Limb (tissue), 2 donors: Measurements from ENCODE around the gene HOXD10.

Experiments used
- DNase-seq, 2 donors: peaks; one replicate each; pipeline ENCODE4 v3.0.0-alpha.2; 2016; ENCODE audit errors: extremely low spot score in 2 of 2

The HOXD10 gene

GRCh38 chr2:176148751-176149421, 32.3 kb downstream of the HOXD10 start:
- DNase-seq: peak in 1 of 2 donors; percentile 38

DNA sequence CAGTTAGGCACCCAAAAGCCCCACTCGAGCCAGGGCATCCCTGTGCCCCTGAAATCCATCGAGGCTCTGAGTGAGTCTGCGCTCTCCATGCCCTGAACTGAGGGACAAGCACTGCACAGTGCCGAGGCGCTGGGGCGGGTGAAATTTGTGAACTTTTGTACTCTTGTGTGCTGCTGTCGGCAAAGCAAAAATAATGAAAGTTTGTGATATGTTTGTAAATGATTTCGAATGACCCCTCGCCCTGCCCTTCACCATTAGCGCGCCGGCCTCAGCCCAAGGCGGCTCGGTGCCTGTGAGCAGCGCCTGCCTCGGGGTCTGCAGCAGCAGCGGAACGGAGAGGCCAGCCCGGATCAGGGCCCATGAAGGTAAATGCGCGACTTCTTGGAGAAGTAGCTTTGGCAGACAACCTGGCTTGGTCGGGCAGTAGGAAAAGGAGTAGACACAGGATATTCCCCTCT, 32.9 kb downstream of the HOXD10 start:
- peak in 1 of 2 donors; percentile 50 for DNase-seq

DNA sequence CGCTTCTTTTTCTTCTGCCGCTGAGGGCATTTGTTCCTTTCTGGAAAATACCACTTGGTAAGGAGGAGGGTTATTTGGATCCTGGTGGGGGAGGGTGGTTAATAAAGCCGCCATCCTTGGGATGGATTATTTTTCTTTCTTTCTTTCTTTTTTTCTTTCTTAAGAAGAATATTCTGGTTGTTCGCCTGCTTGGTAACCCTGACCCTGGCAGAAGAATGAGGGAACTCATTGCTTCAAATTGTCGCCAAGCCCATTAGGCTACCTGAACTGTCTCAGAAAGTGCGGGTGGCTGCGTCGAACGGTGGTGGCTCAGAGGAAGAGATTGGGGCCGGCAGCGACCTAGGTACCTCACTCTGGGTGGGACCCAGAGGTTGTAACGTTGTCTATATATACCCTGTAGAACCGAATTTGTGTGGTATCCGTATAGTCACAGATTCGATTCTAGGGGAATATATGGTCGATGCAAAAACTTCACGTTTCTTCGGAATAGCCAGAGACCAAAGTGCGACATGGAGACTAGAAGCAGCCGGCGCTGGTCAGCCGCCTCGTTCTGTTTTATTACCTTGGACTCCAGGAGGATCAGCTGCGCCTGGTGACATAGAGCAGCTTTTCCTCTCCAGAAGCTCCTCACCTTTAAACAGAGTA, 33.5 kb downstream of the HOXD10 start:
- peak in 1 of 2 donors; percentile 30 for DNase-seq

DNA sequence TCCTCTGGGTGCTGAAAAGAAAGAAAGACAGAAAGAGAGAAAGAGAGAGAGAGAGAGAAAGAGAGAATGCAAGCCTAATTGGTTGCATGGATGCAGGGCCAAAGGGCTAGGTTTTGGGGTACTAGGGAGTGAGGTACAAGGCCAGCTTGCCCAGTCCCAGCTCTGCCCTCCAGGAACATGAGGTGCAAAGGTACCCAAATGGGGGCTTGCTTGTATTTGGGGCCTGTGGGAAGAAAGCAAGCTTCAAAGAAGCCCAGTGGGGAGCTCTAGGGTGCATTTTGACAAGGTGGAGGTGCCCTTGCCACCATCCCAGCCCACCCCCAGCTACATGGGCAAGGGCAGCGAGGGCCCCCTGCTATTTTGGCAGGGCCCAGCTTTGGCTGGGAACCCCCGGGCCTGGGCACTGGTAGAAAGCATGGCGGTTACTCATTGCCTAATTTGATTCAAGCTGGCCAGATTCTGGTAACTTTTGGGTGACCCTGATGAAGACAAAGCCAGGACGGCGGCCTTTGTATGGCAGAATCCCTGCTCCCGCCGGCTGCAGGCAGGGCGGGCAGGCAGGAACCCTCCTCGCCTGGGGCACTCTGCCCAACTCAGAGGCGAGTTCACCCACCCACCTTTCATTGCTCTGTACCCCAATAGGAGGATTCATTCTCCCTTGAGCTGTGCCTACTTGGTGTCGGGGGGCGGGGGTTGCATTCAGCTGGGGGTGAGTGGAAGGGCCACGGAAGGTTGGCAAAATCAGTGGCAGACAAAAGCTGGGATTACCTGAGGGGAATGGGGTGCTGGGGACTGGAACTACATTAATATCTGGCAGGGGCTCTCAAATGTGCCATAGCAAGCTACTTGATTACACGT, 34.2 kb downstream of the HOXD10 start:
- peak in 1 of 2 donors; percentile 34 for DNase-seq

GRCh38 chr2:176151442-176152287, 35.1 kb downstream of the HOXD10 start, which contains the start of gene HOXD4:
Gene HOXD4, plus strand, starts transcription at chr2:176151550. Its CDS starts 84 bp downstream, at chr2:176151634.
- DNase-seq: peak in 1 of 2 donors; percentile 54

DNA sequence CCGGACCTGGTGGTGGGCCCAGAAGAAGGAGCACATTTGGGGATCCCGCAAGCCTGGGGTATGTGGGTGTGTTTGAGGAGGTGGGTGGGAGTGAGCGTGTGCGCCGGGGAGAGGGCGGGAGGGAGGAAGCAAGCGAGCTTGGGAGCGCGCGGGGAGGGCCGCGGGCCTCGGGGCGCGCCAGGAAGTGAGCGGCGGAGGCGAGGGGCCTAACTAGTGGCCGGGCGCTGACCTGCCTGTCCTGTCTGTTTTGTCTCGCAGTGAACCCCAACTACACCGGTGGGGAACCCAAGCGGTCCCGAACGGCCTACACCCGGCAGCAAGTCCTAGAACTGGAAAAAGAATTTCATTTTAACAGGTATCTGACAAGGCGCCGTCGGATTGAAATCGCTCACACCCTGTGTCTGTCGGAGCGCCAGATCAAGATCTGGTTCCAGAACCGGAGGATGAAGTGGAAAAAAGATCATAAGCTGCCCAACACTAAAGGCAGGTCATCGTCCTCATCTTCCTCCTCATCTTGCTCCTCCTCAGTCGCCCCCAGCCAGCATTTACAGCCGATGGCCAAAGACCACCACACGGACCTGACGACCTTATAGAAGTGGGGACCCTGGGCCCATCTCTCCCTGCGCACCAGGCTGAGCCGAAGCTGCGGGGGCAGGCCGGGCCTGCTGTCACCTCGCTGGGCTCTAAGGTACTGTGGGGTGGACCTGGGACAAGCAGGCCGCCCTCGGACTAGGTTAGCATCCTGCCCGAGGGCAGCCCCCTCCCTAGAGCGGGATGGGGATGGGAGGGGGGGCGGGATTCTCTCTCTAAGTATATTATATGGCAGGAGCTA, 36.0 kb downstream of the HOXD10 start:
- peak in 1 of 2 donors; percentile 58 for DNase-seq

DNA sequence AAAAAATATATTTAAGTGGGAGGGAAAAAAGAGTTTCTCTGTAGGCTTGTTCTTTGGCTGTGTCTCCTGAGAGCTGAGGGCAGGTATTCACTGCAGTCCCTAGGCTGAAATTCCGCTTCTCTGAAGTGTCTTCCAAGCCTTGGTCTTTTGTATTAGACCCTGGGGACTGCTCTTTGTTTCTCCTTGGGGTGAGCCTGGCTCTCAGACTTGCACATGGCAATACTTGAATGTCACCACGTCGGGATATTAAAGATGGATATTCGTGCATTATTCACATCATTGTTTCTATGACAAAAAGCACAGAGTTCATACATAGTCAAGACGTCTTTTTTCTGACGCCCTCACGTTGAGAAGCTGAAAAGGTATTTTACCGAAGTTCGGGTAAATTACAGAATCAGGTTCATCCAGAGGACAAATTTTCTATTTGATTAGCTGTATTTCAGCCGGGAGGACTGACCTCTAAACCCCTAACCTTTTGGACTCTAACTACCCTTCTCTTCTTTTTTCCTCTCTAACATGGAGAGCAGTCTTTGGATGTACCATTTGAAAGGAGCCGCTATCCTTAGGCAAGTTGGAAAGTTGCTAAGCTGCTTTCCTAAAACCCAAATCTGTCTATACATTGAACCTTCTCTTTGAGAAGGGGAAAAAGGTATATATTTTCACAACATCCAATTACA, 38.1 kb downstream of the HOXD10 start:
- DNase-seq: no peak

DNA sequence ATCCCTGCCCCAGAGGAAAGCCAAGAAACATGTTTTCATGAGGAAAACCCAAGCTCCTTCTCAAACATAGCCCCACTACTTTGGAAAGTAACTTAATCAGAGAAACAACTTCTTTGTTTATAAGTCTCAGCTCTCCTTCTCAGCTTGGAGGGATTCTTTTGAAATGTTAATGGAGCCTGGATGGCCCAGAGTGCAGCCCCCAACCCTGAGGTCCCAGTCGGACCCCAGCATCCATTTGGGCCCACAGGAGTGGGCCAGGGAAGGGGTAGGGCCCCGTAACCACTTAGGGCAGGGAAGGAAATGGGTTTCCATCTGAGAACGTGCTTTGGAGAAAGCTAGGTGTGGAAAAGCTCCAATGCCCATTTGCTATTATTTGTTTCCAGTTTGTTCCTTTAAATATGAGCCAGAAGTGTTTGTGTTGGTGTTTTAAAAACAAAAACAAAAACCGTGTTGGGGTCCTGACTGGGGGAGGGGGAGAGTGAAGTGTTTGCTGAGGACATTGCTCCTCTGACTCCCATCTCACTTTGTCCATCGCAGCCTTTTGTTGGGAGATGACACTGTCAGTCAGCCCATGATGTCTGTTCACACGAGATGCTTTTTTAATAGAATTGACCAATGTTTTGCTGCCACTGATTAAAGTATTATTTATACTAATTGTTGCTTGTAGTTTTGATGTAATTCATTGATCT, 38.9 kb downstream of the HOXD10 start:
- DNase-seq: peak in 1 of 2 donors; percentile 22

GRCh38 chr2:176156301-176156806, 39.8 kb downstream of the HOXD10 start:
- peak in 1 of 2 donors; percentile 47 for DNase-seq

GRCh38 chr2:176156807-176157498, 40.4 kb downstream of the HOXD10 start, which contains the start of gene HOXD3:
Gene HOXD3, plus strand, starts transcription at chr2:176157307. Its CDS starts 11,808 bp downstream, at chr2:176169115.
- DNase-seq: peak in 1 of 2 donors; percentile 66

DNA sequence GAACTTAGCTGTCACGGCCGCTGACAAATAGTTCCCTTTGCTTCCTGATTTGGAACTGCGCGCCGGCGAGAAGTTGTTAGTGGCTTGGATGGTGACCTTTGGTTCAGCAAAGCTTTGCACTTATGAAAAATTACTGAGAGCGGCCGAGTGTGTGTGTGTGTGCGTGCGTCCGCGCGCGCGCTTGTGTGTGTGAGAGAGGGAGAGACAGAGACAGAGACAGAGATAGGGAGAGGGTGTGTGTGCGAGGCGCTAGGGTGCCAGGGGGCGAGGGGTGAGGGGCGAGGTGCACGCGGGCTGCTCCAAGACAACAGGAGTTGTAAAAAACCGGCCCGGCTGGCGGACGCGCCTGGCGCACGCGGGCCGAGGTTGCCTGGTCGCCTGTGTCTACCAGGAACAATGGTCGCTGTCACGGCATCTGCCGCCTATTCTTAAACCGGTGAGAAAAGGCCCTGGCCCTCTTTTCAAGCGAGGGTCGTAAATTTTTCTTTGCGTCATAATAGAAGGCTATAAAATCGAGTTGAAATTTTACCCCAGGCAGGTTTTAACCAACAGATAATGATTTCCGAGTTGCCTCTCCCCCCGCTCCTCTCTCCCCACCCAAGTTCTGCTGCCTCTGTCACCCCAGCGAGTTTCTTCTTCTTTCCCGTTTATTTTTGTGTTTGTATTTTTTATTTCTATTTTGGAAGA, 41.1 kb downstream of the HOXD10 start:
- DNase-seq: peak in 1 of 2 donors; percentile 76

DNA sequence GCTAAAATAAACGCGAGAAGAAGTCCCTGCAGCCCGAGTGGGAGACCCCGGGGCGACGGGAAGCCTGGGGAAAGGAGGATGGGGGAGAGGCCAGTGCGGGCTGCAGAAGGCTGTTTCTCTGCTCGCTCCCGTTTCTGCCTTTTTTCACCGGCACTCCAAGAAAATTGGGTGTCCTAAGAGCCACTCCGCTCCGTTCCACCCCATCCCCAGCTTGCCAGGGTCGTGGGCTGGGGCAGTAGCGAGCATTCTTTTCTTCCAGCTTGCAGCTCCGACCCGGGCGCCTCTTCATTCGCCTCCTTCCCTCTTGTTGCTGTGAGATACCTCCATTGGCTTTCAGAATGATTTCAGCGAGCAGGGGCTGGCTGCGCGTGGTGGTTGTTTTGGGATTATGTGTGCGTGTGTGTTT, 41.6 kb downstream of the HOXD10 start:
- peak in 1 of 2 donors; percentile 76 for DNase-seq

DNA sequence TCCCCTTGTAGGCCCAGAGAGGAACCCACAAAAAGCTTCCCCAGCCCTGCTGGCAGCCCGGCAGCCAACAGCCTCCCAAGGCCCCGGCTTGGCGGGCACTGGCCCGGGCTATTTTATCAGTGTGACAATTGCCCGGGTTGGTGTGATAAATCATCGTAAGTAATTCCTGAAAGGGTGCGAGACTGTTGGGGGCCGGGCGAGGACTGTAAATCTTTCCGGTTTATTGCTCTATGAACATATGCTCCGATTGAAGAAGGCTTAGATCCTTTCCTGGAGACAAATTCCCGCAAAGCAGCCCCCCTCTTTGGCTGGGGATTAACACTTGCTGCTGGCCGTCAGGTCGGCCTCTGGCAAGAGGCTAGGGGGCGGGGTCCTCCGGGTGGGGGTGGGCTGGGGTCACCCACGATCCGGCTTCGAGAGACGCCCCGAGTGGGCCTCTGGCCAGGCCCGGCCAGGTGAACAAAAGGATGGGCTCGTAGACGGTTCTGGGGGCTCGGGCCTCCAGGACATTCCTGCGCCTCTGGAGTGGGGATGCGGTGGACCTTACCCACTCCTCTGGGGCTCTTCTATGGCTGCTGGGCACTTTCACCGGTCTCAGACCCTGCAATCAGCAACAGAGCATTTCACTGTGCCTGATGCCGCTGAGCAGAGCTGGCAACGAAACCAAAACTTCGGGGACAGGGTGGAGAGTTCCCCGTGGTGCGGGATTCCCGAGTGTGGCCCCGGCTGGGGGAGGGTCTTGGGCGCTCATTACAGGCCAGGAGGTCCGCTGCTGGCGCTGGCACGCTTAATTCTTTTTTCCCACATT, 42.5 kb downstream of the HOXD10 start:
- DNase-seq: peak in 1 of 2 donors; percentile 71

GRCh38 chr2:176159663-176160250, 43.2 kb downstream of the HOXD10 start:
- DNase-seq: no peak

GRCh38 chr2:176160251-176160985, 43.8 kb downstream of the HOXD10 start:
- DNase-seq: peak in 1 of 2 donors; percentile 73
